HG03354 (cell line): ENCODE data around the gene SPDYE9.
"Not testable (repeated sequence)": the region's sequence is repeated elsewhere in the genome, so short reads cannot be mapped to it uniquely, and the experiment has no call there.

Experiments
- ATAC-seq: cut with Tn5 transposase; IDR thresholded peaks from one replicate; pipeline ENCODE4 v1.9.1; 2021; ENCODE audit warnings: mild to moderate bottlenecking; ENCODE audit not compliant: unreplicated experiment, poor library complexity, severe bottlenecking

The SPDYE9 gene

GRCh38 chr7:73085938-73086337 lies at the start of gene SPDYE9:
Gene SPDYE9 (minus strand): TSS chr7:73086038. CDS start chr7:73084238, 1,800 bp downstream.
- ATAC-seq, result not testable (repeated sequence)

- not testable (repeated sequence) for ATAC-seq
These were observed 49.0 kb upstream of the SPDYE9 start for GRCh38 chr7:73134866-73135265.

GRCh38 chr7:73132651-73133217 lies 46.9 kb upstream of the SPDYE9 start:
- ATAC-seq, result not testable (repeated sequence)

- ATAC-seq, result not testable (repeated sequence)
These were observed 44.8 kb upstream of the SPDYE9 start for GRCh38 chr7:73130612-73131011.

GRCh38 chr7:73124126-73124525 lies 38.3 kb upstream of the SPDYE9 start:
- not testable (repeated sequence) for ATAC-seq

- not testable (repeated sequence) for ATAC-seq
These were observed 37.1 kb upstream of the SPDYE9 start for GRCh38 chr7:73122778-73123447.

GRCh38 chr7:73118155-73118554 lies 32.3 kb upstream of the SPDYE9 start:
- ATAC-seq, result peak; percentile 49

GRCh38 chr7:73057811-73058210 lies 28.0 kb downstream of the SPDYE9 start, which contains the start of gene SPDYE11:
Gene SPDYE11 (minus strand): TSS chr7:73057911. CDS start chr7:73056111, 1,800 bp downstream.
- ATAC-seq, result not testable (repeated sequence)

GRCh38 chr7:73029666-73030065 lies 56.2 kb downstream of the SPDYE9 start, which contains the start of gene SPDYE8:
Gene SPDYE8 (minus strand): TSS chr7:73029766. CDS start chr7:73027966, 1,800 bp downstream.
- ATAC-seq, result not testable (repeated sequence)
